ENCODE measurements around the gene BUD31. TPM values are rescaled to one million over a fixed set of nuclear protein-coding genes. Genes with fewer than 3 reads are reported as not detected.

BUD31 gene
- total RNA-seq, 4 donors from 2014 or later: 52.9 to 68.3 (median 64.8) TPM

GRCh38 chr7:99457650-99458493 is 49.1 kb downstream of the BUD31 start:
- no peak for ATAC-seq (ENCODE audit: low FRiP score)
- DNase-seq (ENCODE audit: low spot score): no peak
- no peak for TF ChIP-seq CTCF (IDR thresholded peaks at IDR 0.05)

- no peak for ATAC-seq (ENCODE audit: low FRiP score)
- TF ChIP-seq CTCF (IDR thresholded peaks at IDR 0.05): no peak
- DNase-seq (ENCODE audit: low spot score): no peak
Measured at GRCh38 chr7:99459087-99459486, 50.3 kb downstream of the BUD31 start.

- DNase-seq (ENCODE audit: low spot score) (no peak), ATAC-seq (ENCODE audit: low FRiP score) (no peak)
- TF ChIP-seq CTCF (IDR thresholded peaks at IDR 0.05): no peak
Measured at GRCh38 chr7:99460651-99461050, 51.9 kb downstream of the BUD31 start.

GRCh38 chr7:99461221-99461620 is 52.5 kb downstream of the BUD31 start:
- no peak for ATAC-seq (ENCODE audit: low FRiP score)
- no peak for TF ChIP-seq CTCF (IDR thresholded peaks at IDR 0.05)
- no peak for DNase-seq (ENCODE audit: low spot score)

GRCh38 chr7:99465421-99465768 is 56.6 kb downstream of the BUD31 start:
- ATAC-seq (ENCODE audit: low FRiP score) (peak; percentile 20), DNase-seq (ENCODE audit: low spot score) (no peak)
- TF ChIP-seq CTCF (IDR thresholded peaks at IDR 0.05): no peak

GRCh38 chr7:99468336-99468918 is 59.7 kb downstream of the BUD31 start:
- ATAC-seq (ENCODE audit: low FRiP score): no peak
- TF ChIP-seq CTCF (IDR thresholded peaks at IDR 0.05): no peak
- DNase-seq (ENCODE audit: low spot score): no peak

Other genes with a start within 250 kb of the BUD31 start
- gene KPNA7, start 200.9 kb upstream of the BUD31 start, total RNA-seq: not detected
- not detected for gene MYH16, start 136.1 kb upstream of the BUD31 start, total RNA-seq
- 100 to 1,000 TPM; 103 to 137 (median 124) TPM for gene ARPC1A, start 83.1 kb upstream of the BUD31 start, total RNA-seq
- 100 to 1,000 TPM; 221 to 387 (median 302) TPM for gene ARPC1B, start 34.2 kb upstream of the BUD31 start, total RNA-seq
- gene PDAP1, start 372 bp upstream of the BUD31 start, total RNA-seq: 10 to 100 TPM; 41.9 to 70.2 (median 54.7) TPM
- gene PTCD1, start 29.8 kb downstream of the BUD31 start, total RNA-seq: 1 to 10 TPM; 3.5 to 9.5 (median 5.4) TPM
- gene CPSF4, start 30.0 kb downstream of the BUD31 start, total RNA-seq: 10 to 100 TPM; 24.3 to 49.0 (median 30.1) TPM
- gene ATP5MF, start 57.2 kb downstream of the BUD31 start, total RNA-seq: 1,000 to 10,000 TPM in 2 of 4 donors, 100 to 1,000 TPM in 2; 572 to 1,317 (median 943) TPM
- gene ZNF789, start 63.9 kb downstream of the BUD31 start, total RNA-seq: 10 to 100 TPM in 1 of 4 donors, 1 to 10 TPM in 3; 3.4 to 11.5 (median 7.1) TPM
- gene ZNF394, start 91.3 kb downstream of the BUD31 start, total RNA-seq: 10 to 100 TPM; 23.7 to 46.7 (median 35.6) TPM
- 10 to 100 TPM in 1 of 4 donors, 1 to 10 TPM in 3; 6.1 to 10.2 (median 7.8) TPM for gene ZKSCAN5, start 95.7 kb downstream of the BUD31 start, total RNA-seq
- 1 to 10 TPM; 2.8 to 5.8 (median 3.3) TPM for gene FAM200A, start 143.1 kb downstream of the BUD31 start, total RNA-seq
- gene ZNF655, start 149.7 kb downstream of the BUD31 start, total RNA-seq: 100 to 1,000 TPM; 104 to 164 (median 109) TPM
- gene TMEM225B, start 189.3 kb downstream of the BUD31 start, total RNA-seq: 1 to 10 TPM in 1 of 4 donors, under 1 TPM in 3; 0.82 to 1.8 (median 0.89) TPM
- 10 to 100 TPM in 3 of 4 donors, 1 to 10 TPM in 1; 9.1 to 21.0 (median 15.0) TPM for gene ZSCAN25, start 208.0 kb downstream of the BUD31 start, total RNA-seq

All from omental fat pad (tissue), 4 donors.